Measurements from ENCODE around the gene HOOK1. TPM values are rescaled to one million over a fixed set of nuclear protein-coding genes. Genes with fewer than 3 reads are reported as not detected.

The HOOK1 gene
- total RNA-seq, 1 experiment from 2014 or later = 42.0 TPM

DNA sequence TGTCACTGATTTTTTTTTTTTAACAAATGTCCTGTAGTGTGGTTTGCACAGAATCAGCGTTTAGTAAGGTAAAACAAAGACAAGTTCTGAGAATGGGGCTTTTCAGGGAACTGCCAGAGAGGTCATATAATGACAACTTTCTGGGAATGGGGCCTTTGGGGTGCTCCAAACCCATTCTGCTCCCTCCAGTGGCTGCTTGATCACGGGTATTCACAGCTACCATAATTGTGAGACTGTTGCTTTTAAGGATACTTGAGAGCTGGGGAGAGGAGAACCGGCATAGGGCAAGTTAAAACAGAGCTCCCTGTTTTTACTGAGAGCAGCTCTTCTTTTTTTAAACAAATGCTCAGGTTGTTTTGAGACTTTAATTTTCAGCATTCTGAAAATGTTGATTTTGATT is 63.6 kb downstream of the HOOK1 start:
- peak overlapping the region in 2 of 3 experiments; percentile 20 to 76; a peak in 3 of 7 replicates for H3K27ac Mint-ChIP-seq
- TF ChIP-seq, protein P1, sequence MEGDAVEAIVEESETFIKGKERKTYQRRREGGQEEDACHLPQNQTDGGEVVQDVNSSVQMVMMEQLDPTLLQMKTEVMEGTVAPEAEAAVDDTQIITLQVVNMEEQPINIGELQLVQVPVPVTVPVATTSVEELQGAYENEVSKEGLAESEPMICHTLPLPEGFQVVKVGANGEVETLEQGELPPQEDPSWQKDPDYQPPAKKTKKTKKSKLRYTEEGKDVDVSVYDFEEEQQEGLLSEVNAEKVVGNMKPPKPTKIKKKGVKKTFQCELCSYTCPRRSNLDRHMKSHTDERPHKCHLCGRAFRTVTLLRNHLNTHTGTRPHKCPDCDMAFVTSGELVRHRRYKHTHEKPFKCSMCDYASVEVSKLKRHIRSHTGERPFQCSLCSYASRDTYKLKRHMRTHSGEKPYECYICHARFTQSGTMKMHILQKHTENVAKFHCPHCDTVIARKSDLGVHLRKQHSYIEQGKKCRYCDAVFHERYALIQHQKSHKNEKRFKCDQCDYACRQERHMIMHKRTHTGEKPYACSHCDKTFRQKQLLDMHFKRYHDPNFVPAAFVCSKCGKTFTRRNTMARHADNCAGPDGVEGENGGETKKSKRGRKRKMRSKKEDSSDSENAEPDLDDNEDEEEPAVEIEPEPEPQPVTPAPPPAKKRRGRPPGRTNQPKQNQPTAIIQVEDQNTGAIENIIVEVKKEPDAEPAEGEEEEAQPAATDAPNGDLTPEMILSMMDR (conservative IDR thresholded peaks at IDR 0.05) = no peak; the same call in 2 of the 3 replicates
- H3K9me3 Mint-ChIP-seq = peaks cover 2 to 3% of the 10 kb centered on the region in 2 experiments; a peak in 2 of 5 replicates
- H3K4me1 Mint-ChIP-seq = no peaks in the 10 kb centered on the region
- Histone ChIP-seq H4K8ac (replicated peaks; ENCODE audit: insufficient read length, low read depth, low read length) (no peak overlapping the region), H3K23ac (ENCODE audit: insufficient read length, low read depth, low read length) (no peak overlapping the region), H3K27ac (ENCODE audit: insufficient read length, low read depth, low read length) (no peak overlapping the region), H4K5ac (ENCODE audit: insufficient read length, low read depth, low read length) (no peak overlapping the region), H2BK120ac (ENCODE audit: low read depth, low read length, poor library complexity, severe bottlenecking) (no peak overlapping the region), H2AFZ (ENCODE audit: low read length) (no peak overlapping the region), H3K4me1 (ENCODE audit: insufficient read depth, low read length) (no peaks in the 10 kb centered on the region), H3K79me2 (ENCODE audit: insufficient read depth, low read length) (no peaks in the 10 kb centered on the region), H2BK15ac (ENCODE audit: low read depth, low read length) (no peak overlapping the region), H3K56ac (ENCODE audit: insufficient read length, low read depth, low read length) (no peak overlapping the region), H3K18ac (ENCODE audit: insufficient read length, low read depth, low read length) (no peak overlapping the region), H2BK20ac (ENCODE audit: low read depth, low read length, poor library complexity, severe bottlenecking) (no peak overlapping the region), H4K91ac (ENCODE audit: insufficient read length, low read depth, low read length) (no peak overlapping the region), H3K4me2 (ENCODE audit: insufficient read depth, insufficient read length, low read length) (no peak overlapping the region), H3K79me1 (ENCODE audit: insufficient read depth, low read depth, low read length, poor library complexity, severe bottlenecking) (no peaks in the 10 kb centered on the region), H3K9ac (ENCODE audit: extremely low read depth, insufficient read length, low read length) (no peak overlapping the region), H3T11ph (ENCODE audit: low read length) (no peak overlapping the region), H2BK12ac (ENCODE audit: insufficient read length, low read depth, low read length) (no peak overlapping the region), H4K20me1 (ENCODE audit: control insufficient read depth, insufficient read depth, insufficient read length) (no peaks in the 10 kb centered on the region), H2BK5ac (ENCODE audit: insufficient read length, low read length) (no peak overlapping the region), H3K14ac (ENCODE audit: insufficient read depth, low read length) (no peak overlapping the region), H3K9me3 (ENCODE audit: control insufficient read depth, low read depth, low read length) (no peaks in the 10 kb centered on the region), H2AK5ac (ENCODE audit: insufficient read length, low read length) (no peak overlapping the region), H3K27me3 (ENCODE audit: insufficient read depth, low read length) (no peaks in the 10 kb centered on the region), H3K4ac (ENCODE audit: low read depth, low read length) (no peak overlapping the region), H3K23me2 (ENCODE audit: insufficient read length, low read depth, low read length, poor library complexity, severe bottlenecking) (no peaks in the 10 kb centered on the region)
- no CpG with 5 or more reads among the region's 3 CpGs for WGBS (ENCODE audit: extremely low coverage, insufficient read length, low lambda C conversion rate)
- no peak overlapping the region for H3K4me3 Mint-ChIP-seq
- H3K36me3 Mint-ChIP-seq (ENCODE audit: insufficient read depth in 1 of 3, low read depth in 3 of 3) = peaks cover 0 to under 1% (median 0%) of the 10 kb centered on the region in 3 experiments; a peak in 2 of 7 replicates
- H3K27me3 Mint-ChIP-seq (ENCODE audit: low read depth) = no peaks in the 10 kb centered on the region
- no peak for DNase-seq

All from H9 (cell line).